Measurements from ENCODE around the gene LRRC1.
"Not testable (repeated sequence)": the region's sequence is repeated elsewhere in the genome, so short reads cannot be mapped to it uniquely, and the experiment has no call there.

LRRC1 gene

GRCh38 chr6:53795702-53796450, 1.1 kb downstream of the LRRC1 start:
- Histone ChIP-seq H3K36me3 (ENCODE audit: insufficient read depth, low read length) (no peaks in the 10 kb centered on the region), H3K27me3 (ENCODE audit: insufficient read depth, low read length) (no peaks in the 10 kb centered on the region), H3K4me3 (ENCODE audit: low read length) (peak overlapping the region; percentile 63), H3K4me1 (ENCODE audit: insufficient read depth, low read length) (peaks cover 16% of the 10 kb centered on the region), H2AFZ (ENCODE audit: low read depth, low read length) (peak overlapping the region; percentile 90), H3K9me3 (ENCODE audit: low read length) (no peaks in the 10 kb centered on the region)

DNA sequence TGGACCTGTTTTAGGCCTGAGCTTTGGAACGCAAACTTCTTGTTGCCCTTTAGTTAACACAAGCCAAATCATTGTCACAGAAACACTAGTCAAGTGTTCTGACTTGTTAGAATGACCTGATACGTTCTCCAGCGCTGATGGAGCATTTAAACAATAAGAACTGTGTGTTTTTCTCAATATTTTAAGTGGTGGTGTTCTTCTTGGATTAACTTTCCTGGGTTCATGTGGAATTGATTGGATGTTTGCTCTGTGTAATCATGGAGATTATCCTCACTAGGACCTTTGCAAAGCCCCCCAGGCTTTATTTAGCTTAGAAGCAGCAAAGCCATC, 1.6 kb downstream of the LRRC1 start:
- Histone ChIP-seq H3K4me1 (ENCODE audit: insufficient read depth, low read length) (peaks cover 16% of the 10 kb centered on the region), H3K27me3 (ENCODE audit: insufficient read depth, low read length) (no peaks in the 10 kb centered on the region), H3K4me3 (ENCODE audit: low read length) (peak overlapping the region; percentile 63), H2AFZ (ENCODE audit: low read depth, low read length) (peak overlapping the region; percentile 90), H3K9me3 (ENCODE audit: low read length) (no peaks in the 10 kb centered on the region), H3K36me3 (ENCODE audit: insufficient read depth, low read length) (no peaks in the 10 kb centered on the region)

GRCh38 chr6:53796791-53797190, 2.0 kb downstream of the LRRC1 start:
- Histone ChIP-seq H3K4me3 (ENCODE audit: low read length) (peak overlapping the region; percentile 63), H3K36me3 (ENCODE audit: insufficient read depth, low read length) (no peaks in the 10 kb centered on the region), H3K9me3 (ENCODE audit: low read length) (no peaks in the 10 kb centered on the region), H3K27me3 (ENCODE audit: insufficient read depth, low read length) (no peaks in the 10 kb centered on the region), H2AFZ (ENCODE audit: low read depth, low read length) (no peak overlapping the region), H3K4me1 (ENCODE audit: insufficient read depth, low read length) (peaks cover 16% of the 10 kb centered on the region)

- H3K36me3 ChIP-seq (ENCODE audit: insufficient read depth, low read length) = no peaks in the 10 kb centered on the region
- no peak overlapping the region for H2AFZ ChIP-seq (ENCODE audit: low read depth, low read length)
- no peaks in the 10 kb centered on the region for H3K27me3 ChIP-seq (ENCODE audit: insufficient read depth, low read length)
- H3K4me1 ChIP-seq (ENCODE audit: insufficient read depth, low read length) = peaks cover 16% of the 10 kb centered on the region
- H3K4me3 ChIP-seq (ENCODE audit: low read length) = no peak overlapping the region
- no peaks in the 10 kb centered on the region for H3K9me3 ChIP-seq (ENCODE audit: low read length)
Measured at GRCh38 chr6:53797304-53797703, 2.5 kb downstream of the LRRC1 start.

GRCh38 chr6:53799340-53799739, 4.5 kb downstream of the LRRC1 start:
- Histone ChIP-seq H3K36me3 (ENCODE audit: insufficient read depth, low read length) (no peaks in the 10 kb centered on the region), H3K4me1 (ENCODE audit: insufficient read depth, low read length) (peaks cover 10% of the 10 kb centered on the region), H3K4me3 (ENCODE audit: low read length) (no peak overlapping the region), H2AFZ (ENCODE audit: low read depth, low read length) (no peak overlapping the region), H3K27me3 (ENCODE audit: insufficient read depth, low read length) (no peaks in the 10 kb centered on the region), H3K9me3 (ENCODE audit: low read length) (no peaks in the 10 kb centered on the region)

GRCh38 chr6:53801022-53801421, 6.2 kb downstream of the LRRC1 start:
- H2AFZ ChIP-seq (ENCODE audit: low read depth, low read length) = no peak overlapping the region
- H3K9me3 ChIP-seq (ENCODE audit: low read length) = no peaks in the 10 kb centered on the region
- no peaks in the 10 kb centered on the region for H3K36me3 ChIP-seq (ENCODE audit: insufficient read depth, low read length)
- peaks cover 13% of the 10 kb centered on the region for H3K4me1 ChIP-seq (ENCODE audit: insufficient read depth, low read length)
- H3K4me3 ChIP-seq (ENCODE audit: low read length) = no peak overlapping the region
- no peaks in the 10 kb centered on the region for H3K27me3 ChIP-seq (ENCODE audit: insufficient read depth, low read length)

DNA sequence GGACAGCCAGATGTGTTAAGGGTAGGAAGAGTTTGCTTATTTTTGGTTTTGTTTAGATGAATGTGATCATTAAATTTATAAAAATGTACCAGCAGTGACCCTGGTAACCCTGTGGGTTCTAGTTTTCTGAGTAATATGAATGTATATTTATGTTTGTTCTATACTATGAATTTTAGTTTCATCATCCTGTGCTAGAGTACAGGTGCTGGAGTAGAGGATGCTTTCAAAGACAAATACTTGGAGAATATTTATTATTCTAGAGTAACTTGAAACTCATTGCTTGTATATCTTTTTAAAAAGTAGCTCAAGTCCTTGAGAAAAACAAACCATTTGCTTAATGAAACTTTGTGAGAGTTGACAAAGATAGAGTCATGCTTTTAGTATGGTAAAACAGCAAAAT, 7.8 kb downstream of the LRRC1 start:
- Histone ChIP-seq H3K4me3 (ENCODE audit: low read length) (no peak overlapping the region), H3K27me3 (ENCODE audit: insufficient read depth, low read length) (no peaks in the 10 kb centered on the region), H2AFZ (ENCODE audit: low read depth, low read length) (no peak overlapping the region), H3K9me3 (ENCODE audit: low read length) (no peaks in the 10 kb centered on the region), H3K36me3 (ENCODE audit: insufficient read depth, low read length) (no peaks in the 10 kb centered on the region), H3K4me1 (ENCODE audit: insufficient read depth, low read length) (peaks cover 4% of the 10 kb centered on the region)

DNA sequence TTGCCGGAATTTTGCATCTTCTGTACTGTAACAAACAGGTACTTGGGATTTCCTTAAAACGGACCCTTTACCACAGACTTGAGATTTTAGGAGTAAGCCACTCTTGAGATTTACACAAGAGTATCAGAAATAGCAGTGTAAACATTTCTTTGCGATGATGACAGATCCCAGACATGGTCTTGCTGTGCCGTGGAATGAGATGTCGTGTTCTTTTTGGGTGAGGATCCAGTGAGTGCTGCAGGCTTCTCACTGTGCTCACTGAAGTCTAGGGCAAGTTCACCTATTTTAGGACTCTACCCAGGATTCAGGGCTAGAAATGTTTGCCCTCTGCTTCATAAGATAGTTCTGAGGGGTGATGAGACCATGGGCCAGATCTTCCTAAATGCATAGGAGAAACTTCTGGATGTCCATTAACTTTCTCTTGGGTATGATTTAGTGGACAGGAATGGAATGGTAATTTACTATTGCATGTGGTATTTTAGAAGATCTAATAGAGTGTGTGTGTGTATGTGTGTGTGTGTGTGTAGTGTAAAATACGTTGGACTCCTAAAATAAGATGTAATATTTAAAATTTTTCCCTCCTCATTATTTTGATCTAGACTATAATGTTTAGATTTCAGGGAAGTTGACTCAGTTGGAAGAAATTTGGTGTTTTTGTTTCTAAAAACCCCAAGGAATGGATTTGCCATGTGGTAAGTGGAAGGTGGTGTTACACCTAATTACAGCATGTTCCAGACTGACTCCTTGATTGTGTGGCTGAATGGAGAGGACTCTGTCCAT, 8.5 kb downstream of the LRRC1 start:
- Histone ChIP-seq H3K27me3 (ENCODE audit: insufficient read depth, low read length) (no peaks in the 10 kb centered on the region), H3K4me3 (ENCODE audit: low read length) (no peak overlapping the region), H3K9me3 (ENCODE audit: low read length) (no peaks in the 10 kb centered on the region)

GRCh38 chr6:53805016-53805415, 10.2 kb downstream of the LRRC1 start:
- H3K4me1 ChIP-seq (ENCODE audit: insufficient read depth, low read length) = peaks cover 19% of the 10 kb centered on the region
- H2AFZ ChIP-seq (ENCODE audit: low read depth, low read length) = no peak overlapping the region
- H3K27me3 ChIP-seq (ENCODE audit: insufficient read depth, low read length) = no peaks in the 10 kb centered on the region
- H3K36me3 ChIP-seq (ENCODE audit: insufficient read depth, low read length) = no peaks in the 10 kb centered on the region
- no peaks in the 10 kb centered on the region for H3K9me3 ChIP-seq (ENCODE audit: low read length)
- H3K4me3 ChIP-seq (ENCODE audit: low read length) = no peak overlapping the region

More for the DNA sequence above, 8.5 kb downstream of the LRRC1 start:
- H3K4me1 ChIP-seq (ENCODE audit: insufficient read depth, low read length) = peaks cover 9% of the 10 kb centered on the region
- no peaks in the 10 kb centered on the region for H3K36me3 ChIP-seq (ENCODE audit: insufficient read depth, low read length)
- H2AFZ ChIP-seq (ENCODE audit: low read depth, low read length) = no peak overlapping the region

DNA sequence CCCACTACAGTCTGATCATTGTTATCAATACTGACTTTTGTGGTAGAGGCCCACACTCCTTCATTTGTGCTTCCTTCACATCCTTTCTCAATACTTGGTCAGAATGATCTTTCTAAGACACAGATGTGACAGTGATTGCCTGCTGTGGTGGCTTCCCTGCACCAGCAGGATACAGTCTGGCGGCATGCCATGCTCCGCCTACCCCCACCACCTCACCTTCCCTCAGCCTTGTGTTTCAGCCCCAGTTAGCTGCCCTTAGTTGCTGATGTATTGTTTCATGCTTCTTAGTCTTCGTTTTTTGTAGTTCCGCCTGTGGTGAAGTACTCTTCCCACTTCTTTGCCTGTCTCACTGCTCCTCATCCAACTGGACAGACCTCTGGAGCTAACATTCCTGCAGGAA, 10.9 kb downstream of the LRRC1 start:
- Histone ChIP-seq H3K4me1 (ENCODE audit: insufficient read depth, low read length) (peaks cover 19% of the 10 kb centered on the region), H3K4me3 (ENCODE audit: low read length) (no peak overlapping the region), H3K9me3 (ENCODE audit: low read length) (no peaks in the 10 kb centered on the region), H3K36me3 (ENCODE audit: insufficient read depth, low read length) (no peaks in the 10 kb centered on the region), H2AFZ (ENCODE audit: low read depth, low read length) (no peak overlapping the region), H3K27me3 (ENCODE audit: insufficient read depth, low read length) (no peaks in the 10 kb centered on the region)

- not testable (repeated sequence) for H3K9me3 ChIP-seq (ENCODE audit: low read length); H2AFZ ChIP-seq (ENCODE audit: low read depth, low read length); H3K36me3 ChIP-seq (ENCODE audit: insufficient read depth, low read length); H3K4me3 ChIP-seq (ENCODE audit: low read length); H3K27me3 ChIP-seq (ENCODE audit: insufficient read depth, low read length)
- H3K4me1 ChIP-seq (ENCODE audit: insufficient read depth, low read length) = peaks cover 19% of the 10 kb centered on the region
Measured at GRCh38 chr6:53807606-53808005, 12.8 kb downstream of the LRRC1 start.

DNA sequence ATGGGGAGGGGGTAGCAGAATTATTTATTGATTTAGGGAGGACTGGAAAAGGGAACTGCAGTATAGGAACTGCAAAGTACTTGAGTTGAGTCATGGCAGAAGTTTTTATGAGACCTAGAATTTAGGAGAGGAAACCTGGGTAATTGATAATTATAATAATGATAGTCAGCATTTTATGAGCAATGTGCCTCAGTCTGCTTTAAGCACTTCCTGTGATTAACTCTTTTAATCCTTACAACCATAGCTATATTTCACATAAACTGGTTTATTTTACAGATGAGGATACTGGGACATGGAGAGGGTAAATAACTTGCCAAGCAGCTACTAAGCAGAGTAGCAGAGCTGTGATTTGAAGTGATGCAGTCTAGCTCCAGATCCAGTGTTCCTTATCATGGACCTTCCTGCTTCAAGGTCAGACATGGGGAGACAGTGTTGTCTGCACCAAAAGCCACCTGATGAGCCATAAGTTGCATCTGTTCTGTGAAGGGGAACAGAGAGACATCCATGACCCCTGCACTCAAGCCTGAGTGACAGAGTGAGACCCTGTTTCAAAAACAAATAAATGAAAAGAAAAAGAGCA, 13.6 kb downstream of the LRRC1 start:
- no peak overlapping the region for H3K4me3 ChIP-seq (ENCODE audit: low read length)
- H3K36me3 ChIP-seq (ENCODE audit: insufficient read depth, low read length) = no peaks in the 10 kb centered on the region
- no peaks in the 10 kb centered on the region for H3K27me3 ChIP-seq (ENCODE audit: insufficient read depth, low read length)
- H2AFZ ChIP-seq (ENCODE audit: low read depth, low read length) = no peak overlapping the region
- peaks cover 19% of the 10 kb centered on the region for H3K4me1 ChIP-seq (ENCODE audit: insufficient read depth, low read length)
- no peaks in the 10 kb centered on the region for H3K9me3 ChIP-seq (ENCODE audit: low read length)

- Histone ChIP-seq H3K27me3 (ENCODE audit: insufficient read depth, low read length) (no peaks in the 10 kb centered on the region), H2AFZ (ENCODE audit: low read depth, low read length) (no peak overlapping the region), H3K4me1 (ENCODE audit: insufficient read depth, low read length) (peaks cover 19% of the 10 kb centered on the region), H3K4me3 (ENCODE audit: low read length) (no peak overlapping the region), H3K9me3 (ENCODE audit: low read length) (no peaks in the 10 kb centered on the region), H3K36me3 (ENCODE audit: insufficient read depth, low read length) (no peaks in the 10 kb centered on the region)
Measured at GRCh38 chr6:53809691-53810090, 14.9 kb downstream of the LRRC1 start.
